ENCODE measurements around the gene BEST4.
"Not testable (repeated sequence)": the region's sequence is repeated elsewhere in the genome, so short reads cannot be mapped to it uniquely, and the experiment has no call there.

Gene BEST4

DNA sequence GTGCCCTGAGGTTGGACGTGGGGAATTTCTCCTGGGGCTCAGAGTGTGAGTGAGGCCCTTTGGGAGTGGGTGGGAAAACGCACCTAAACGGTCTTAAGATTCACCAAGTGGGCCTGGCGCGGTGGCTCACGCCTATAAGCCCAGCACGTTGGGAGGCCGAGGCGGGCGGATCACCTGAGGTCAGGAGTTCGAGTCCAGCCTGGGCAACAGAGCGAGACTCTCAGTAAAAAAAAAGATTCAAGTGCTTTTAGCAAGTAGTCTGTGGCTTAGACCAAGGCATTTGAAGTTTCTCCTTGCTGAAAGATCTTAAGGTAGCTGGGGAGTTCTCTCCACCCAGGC, 11.3 kb downstream of the BEST4 start:
- DNase-seq, result no peak

- no peak for DNase-seq
These were observed 11.8 kb downstream of the BEST4 start for GRCh38 chr1:44775930-44776729.

GRCh38 chr1:44775078-44775929, 12.7 kb downstream of the BEST4 start, which contains the start of gene RPS8:
Gene RPS8 (plus strand): TSS chr1:44775540. CDS start chr1:44775597, 57 bp downstream.
- peak; percentile 88 for DNase-seq

DNA sequence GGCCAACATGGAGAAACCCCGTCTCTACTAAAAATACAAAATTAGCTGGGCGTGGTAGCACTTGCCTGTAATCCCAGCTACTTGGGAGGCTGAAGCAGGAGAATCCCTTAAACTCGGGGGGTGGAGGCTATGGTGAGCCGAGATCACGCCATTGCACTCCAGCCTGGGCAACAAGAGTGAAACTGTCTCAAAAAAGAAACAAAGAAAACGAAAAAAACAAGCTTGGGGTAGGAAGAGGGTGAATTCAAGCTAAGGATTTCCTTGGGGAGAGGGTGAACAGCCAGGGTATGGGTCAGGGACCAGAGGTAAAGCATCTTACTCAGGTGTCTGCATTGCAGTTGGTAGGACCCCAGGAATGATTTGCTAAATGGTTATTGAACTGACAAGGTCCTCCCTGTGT, 21.5 kb downstream of the BEST4 start:
- not testable (repeated sequence) for DNase-seq

- DNase-seq, result no peak
These were observed 27.1 kb downstream of the BEST4 start for GRCh38 chr1:44760876-44761275.

DNA sequence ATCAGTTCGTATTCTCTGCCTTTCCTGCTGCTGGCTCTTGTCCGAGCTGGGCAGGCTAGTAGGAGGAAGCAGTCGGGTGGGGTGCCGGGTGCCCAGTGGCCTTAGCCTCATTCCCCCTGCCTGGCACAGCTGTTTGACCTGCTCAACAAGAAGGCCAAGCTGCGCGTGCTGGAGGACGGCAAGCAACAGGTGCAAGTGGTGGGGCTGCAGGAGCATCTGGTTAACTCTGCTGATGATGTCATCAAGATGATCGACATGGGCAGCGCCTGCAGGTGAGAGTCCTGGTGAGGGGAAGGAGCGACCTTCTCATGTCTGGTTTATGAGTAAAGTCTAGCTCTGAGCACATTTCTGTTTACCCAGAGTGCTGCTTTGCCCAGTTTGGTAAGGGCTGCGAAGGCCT, 28.9 kb downstream of the BEST4 start:
- DNase-seq, result no peak

GRCh38 chr1:44757420-44757819, 30.6 kb downstream of the BEST4 start:
- DNase-seq, result no peak

- DNase-seq, result no peak
These were observed 40.1 kb downstream of the BEST4 start for GRCh38 chr1:44747878-44748277.

DNA sequence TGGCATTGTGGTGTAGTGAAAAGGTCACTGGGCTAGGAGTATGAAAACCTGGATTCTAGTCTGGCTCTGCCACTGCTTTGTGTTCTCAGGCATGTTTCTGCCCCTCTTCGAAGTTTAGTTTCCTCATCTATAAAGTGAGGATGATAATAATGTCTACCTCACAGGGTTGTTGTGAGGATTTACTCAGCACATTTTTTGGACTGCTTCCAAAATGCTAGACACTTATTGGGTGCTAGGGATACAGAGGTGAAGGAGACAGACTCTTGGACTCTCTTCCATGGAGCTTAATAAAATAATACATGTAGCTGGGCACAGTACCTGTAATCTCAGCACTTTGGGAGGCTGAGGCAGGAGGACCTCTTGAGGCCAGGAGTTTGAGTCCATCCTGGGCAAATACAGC, 44.8 kb downstream of the BEST4 start:
- no peak for DNase-seq

GRCh38 chr1:44740179-44740617, 47.8 kb downstream of the BEST4 start:
- no peak for DNase-seq

DNA sequence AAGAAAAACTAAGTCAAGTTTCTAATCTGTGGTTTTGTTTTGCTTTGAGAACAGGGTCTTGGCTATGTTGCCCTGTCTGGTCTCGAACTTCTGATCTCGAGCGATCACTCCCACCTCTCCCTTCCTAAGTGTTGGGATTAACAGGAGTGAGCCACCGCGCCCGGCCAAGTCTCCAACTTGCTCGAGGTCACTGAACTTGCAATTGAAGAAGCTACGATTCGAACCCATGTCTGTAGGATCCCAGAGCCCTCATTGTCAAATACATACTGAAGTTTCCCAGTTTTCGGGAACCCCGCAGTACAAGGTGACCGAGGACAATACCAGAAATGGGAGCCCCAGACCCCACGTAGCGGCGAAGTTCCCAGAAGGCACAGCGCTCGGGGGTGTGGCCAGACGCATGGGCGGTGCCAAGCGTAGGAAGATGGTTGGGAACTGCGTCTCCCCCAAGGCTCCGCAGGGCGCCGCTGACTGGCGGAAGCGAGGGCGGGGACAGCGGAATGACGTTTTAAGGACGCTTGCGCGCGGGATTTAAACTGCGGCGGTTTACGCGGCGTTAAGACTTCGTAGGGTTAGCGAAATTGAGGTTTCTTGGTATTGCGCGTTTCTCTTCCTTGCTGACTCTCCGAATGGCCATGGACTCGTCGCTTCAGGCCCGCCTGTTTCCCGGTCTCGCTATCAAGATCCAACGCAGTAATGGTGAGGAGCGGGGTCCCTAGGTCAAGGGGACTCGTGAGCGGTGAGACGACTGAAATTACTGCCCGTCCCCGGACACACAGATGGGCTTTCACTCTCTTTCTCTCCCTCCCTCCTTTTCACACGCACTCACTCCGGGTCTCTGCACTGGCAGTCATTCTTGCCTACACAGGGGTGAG, 48.4 kb downstream of the BEST4 start, which contains the start of gene KIF2C:
Gene KIF2C (plus strand): TSS at position 531 of the 872 bp plus-strand sequence. CDS start 96 bp downstream, at position 627.
- DNase-seq, result peak; percentile 93

GRCh38 chr1:44738953-44739306, 49.0 kb downstream of the BEST4 start:
- not testable (repeated sequence) for DNase-seq

- DNase-seq, result no peak
These were observed 52.0 kb downstream of the BEST4 start for GRCh38 chr1:44735992-44736391.

GRCh38 chr1:44733784-44734183, 54.2 kb downstream of the BEST4 start:
- no peak for DNase-seq
